Hepatic stellate cell (primary cell): Measurements from ENCODE around the gene TEDC2.
A peak's percentile ranks its signal among the peaks of the same experiment; 100 is the strongest.

Source experiments
- DNase-seq: peaks from one replicate; pipeline ENCODE4 v3.0.0; 2011; ENCODE audit warnings: low spot score

The TEDC2 gene

DNA sequence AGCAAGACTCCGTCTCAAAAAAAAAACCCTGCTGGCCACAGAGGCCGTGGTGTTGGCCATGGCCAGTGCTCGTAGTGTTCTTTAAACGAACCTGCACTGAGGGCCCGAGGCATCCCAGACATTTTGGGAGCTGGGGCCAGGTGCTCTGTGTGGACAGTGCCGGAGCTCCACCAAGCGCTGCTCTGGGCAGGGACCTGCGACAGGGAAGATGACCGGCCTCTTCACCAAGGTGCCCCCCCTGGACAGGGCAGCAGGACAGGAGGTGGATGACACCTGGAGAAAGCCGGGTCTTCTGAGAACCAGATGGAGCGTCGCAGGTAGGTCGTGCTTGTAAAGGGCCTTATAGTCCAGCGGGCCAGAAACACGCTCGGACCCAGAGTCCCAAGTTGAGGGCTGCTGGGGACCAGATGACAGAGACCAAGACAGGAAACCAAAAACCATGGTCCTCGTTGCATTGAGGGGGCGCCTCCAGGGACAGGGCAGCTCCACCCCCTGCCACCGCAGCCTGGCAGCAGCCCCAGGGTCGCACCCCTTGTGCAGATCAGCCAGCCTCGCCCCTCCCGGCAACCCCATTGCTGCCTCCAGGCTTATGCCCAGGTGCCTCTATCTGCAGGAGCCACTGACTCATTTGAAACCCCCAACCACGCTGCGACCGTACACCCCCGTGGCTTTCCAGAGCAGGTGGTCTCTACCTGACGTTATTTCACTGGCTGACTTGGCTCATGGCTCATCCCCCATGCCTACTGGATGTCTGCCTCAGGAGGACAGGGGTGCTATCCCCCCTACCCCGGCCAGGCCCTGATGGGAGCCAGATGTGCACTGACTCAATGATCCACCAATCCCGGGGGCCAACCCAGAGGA lies 7.0 kb downstream of the TEDC2 start:
- DNase-seq: no peak

DNA sequence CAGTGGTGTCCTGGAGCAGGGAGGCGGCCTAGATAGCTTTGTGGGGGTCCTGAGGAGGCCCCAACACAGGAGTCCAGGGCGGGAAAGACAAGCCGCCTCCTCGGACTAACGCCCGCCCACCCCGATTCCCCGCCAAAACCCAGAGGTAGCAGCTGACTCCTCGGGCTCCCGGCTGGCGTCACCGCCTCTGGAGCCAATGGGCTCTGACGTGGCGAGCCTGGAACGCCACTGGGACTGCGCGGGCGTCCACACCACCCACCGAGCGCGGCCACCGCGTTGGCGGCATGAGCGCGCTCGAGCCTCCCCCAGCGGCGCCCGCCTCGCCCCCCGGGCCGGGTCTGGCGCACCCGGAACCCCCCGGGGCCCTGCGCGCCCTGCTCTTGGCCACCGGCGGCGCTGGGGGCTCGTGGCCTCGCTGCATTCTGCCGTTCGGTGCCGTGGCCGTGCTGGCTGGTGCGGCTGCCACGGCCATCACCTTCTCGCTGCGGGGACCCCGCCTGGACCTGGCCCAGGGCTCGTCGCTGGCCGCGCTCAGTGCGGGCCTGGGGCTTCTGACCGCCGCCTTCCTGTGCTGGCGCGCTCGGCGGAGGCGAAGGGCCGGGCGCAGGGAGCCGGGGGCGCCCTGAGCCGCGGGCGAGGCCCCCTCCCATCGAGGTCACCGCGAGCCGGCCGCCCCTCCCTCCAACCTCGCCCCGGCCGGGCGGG lies 7.8 kb downstream of the TEDC2 start:
- DNase-seq: peak; percentile 93

DNA sequence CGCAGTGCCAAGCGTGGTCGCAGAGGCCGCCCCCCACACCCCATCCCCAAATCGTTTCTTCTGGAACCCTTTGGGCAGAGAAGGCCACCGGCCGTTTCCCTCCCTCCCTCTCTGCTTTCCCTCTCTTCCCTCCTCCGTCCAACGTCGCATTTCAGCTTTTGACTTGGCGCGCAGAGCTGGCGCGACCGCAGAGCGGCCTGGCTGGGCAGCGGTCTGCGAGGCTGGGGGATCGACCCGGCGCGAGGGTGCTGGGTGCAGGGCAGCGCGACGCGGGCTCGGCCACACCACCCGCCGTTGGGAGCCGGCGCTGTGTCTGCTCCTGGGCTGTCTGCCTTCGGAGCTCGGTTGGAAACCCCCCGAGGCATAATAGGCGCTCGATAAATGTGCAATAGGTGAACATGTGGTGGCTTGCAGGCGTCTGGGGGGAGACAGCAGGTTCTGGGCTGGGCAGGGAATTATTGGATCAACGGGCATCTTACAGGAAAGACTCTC lies 8.4 kb downstream of the TEDC2 start:
- DNase-seq: peak; percentile 53

DNA sequence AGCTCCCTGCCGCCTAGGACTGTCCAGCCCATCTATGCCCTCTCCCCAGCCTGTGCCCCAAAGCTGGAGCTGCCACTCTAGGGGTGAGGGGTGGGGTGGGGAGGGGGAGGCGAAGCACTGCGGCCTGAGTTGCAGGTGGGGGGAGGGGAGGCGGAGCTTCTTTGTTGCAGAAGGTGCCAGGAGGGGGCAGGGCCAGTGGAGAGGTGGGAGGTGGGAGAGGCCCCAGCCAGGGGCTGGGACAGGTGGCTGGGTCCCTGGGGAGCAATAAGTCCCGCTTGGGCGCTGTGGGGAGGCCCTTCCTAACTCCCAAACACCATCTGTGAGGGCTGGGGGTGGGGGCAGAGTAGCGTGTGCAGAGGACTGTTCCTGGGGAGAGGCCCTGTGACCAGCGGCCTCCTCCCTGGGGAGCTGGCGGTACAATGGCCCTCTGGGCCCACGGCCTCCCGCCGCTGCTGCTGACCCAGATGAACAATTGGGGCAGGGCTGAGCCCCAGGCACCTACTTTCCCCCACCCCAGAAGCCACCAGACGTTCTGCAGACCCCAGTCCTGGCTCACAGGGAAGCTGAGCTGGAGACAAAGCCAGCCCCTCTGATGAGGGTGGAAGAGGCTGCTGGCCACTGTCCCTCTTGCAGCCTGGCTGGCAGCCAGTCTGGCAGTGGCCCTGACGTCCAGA lies 9.0 kb downstream of the TEDC2 start:
- peak; percentile 55 for DNase-seq

DNA sequence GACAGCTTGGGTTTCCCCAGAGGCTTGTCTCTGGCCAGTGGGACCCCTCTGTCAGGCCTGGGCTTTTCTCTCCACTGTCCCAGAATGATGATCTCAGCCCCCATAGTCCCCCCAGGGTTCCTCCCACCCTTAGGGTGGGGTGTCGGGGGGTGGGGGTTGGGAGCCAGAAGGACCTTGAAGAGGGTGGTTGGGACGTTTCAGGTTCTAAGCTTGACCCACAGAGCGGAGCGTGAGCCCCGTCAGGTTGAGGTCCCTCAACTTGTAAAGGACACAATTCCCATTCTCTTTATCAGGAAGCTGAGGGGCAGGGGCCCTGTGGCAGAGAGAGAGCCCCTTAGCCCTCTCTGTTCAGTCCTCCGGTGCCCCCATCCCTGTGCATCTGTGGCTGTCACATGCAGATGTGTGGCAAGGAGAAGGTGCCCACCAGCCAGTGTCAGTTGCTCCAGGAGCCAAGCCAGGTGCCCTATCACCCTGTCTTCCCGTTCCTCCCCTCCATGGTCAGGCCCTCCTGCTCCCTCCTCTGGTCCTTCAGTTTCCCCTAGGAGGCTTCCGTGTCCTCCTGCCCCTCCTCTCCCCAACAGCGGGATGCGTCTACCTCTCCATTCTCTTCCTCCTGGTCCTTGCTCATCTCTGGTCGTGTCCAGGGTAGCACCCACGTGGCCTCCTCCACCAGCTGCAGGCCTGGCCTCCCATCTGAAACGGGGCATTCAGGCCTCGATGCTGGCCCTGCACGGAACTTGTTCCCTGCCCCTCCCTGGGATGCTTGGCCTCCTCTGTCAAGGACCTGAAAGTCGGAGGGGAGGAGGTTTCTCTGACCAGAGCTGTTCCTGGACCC lies 9.7 kb downstream of the TEDC2 start:
- no peak for DNase-seq

DNA sequence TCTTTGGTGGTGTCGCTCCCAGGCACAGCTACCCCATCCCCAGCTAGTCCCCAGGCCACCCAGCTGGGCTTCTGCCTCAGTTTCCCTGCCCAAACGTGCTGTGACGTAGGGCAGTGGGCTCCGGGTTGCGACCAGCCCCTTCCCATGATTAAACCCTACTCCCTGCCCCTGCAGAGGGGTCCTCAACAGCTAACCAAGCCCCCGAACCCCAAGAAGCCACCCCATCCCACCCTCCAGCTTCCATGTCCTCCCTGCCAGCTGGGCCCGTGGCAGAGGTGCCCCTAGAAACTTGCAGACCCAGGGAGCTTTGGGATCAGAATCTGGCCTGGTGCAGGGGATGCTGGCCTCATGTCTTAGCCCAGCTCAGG lies 10.3 kb downstream of the TEDC2 start:
- no peak for DNase-seq

DNA sequence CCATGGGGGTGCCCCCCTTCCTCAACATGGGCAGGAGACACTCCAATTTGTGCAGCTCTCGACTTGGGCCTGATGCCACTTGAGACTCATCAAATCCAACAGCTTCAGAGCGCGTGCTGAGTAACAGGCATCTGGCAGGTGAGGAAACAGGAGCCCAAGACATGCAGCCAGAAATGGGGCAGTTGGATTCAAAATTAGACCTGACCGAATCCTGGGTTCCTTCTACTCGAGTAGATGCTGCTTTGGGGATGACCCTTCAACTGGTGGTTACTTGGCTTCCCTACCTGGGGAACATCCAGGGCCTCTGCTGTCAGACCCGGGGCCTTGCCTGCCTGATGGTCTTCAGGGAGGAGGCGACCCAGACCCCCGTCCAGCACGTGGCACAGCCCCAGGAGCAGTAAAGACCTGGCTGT lies 10.7 kb downstream of the TEDC2 start:
- DNase-seq: no peak

DNA sequence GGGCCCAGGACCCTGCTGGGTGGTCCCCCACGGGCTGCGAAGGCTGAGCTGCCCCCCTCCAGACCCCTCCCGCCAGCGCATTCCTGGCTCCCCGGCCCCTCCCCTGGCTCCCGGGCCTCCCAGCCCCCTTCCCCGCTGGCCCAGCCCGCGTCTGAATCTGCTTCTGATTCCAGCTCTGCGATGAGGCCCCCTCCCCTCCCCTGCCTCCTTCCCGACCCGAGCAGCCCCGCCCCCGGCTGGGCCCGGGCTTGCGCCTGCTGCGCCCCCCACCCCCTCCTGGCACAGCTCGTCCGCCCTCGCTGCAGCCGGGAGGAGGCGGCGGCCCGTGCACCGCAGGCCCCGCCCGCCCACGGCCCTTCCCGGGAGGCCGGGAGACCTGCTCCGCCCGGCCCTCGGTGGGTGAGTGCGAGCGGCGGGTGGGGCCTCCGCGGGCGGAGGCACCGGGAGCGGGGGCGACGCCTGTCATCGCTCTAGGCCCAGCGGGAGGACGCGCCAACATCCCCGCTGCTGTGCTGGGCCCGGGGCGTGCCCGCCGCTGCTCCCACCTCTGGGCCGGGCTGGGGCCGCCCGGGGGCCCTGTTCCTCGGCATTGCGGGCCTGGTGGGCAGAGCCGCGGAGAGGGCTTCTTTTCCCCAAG lies 11.2 kb downstream of the TEDC2 start, which contains the start of gene NTN3:
TSS of gene NTN3 (plus strand) at position 282 of the 637 bp plus-strand sequence. CDS start 405 bp downstream, outside the sequence.
- DNase-seq: peak; percentile 52

DNA sequence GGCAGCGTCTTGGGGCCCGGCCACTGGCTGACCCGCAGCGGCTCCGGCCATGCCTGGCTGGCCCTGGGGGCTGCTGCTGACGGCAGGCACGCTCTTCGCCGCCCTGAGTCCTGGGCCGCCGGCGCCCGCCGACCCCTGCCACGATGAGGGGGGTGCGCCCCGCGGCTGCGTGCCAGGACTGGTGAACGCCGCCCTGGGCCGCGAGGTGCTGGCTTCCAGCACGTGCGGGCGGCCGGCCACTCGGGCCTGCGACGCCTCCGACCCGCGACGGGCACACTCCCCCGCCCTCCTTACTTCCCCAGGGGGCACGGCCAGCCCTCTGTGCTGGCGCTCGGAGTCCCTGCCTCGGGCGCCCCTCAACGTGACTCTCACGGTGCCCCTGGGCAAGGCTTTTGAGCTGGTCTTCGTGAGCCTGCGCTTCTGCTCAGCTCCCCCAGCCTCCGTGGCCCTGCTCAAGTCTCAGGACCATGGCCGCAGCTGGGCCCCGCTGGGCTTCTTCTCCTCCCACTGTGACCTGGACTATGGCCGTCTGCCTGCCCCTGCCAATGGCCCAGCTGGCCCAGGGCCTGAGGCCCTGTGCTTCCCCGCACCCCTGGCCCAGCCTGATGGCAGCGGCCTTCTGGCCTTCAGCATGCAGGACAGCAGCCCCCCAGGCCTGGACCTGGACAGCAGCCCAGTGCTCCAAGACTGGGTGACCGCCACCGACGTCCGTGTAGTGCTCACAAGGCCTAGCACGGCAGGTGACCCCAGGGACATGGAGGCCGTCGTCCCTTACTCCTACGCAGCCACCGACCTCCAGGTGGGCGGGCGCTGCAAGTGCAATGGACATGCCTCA lies 12.0 kb downstream of the TEDC2 start:
- no peak for DNase-seq

DNA sequence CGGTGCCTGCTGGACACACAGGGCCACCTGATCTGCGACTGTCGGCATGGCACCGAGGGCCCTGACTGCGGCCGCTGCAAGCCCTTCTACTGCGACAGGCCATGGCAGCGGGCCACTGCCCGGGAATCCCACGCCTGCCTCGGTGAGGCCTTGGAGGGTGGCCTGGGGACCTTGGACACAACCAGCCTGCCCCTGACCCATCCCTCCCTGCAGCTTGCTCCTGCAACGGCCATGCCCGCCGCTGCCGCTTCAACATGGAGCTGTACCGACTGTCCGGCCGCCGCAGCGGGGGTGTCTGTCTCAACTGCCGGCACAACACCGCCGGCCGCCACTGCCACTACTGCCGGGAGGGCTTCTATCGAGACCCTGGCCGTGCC lies 12.6 kb downstream of the TEDC2 start:
- no peak for DNase-seq

DNA sequence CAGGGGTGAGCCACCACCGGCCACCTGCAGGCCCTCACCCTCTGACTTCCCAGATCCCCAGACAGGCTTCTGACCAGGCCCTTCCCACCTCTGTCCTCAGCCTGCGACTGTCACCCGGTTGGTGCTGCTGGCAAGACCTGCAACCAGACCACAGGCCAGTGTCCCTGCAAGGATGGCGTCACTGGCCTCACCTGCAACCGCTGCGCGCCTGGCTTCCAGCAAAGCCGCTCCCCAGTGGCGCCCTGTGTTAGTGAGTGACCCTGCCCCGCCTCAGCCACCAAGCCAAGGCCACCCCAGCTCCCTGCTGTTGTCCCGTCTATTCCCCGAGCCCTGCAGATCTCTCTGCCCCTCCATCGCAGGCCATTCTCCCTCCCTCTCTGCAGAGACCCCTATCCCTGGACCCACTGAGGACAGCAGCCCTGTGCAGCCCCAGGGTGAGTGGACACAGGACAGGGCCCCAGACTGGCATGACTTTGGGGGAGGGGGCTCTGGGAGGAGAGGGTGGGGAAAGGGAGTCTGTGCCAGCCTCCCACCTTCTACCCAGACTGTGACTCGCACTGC lies 13.1 kb downstream of the TEDC2 start:
- no peak for DNase-seq

DNA sequence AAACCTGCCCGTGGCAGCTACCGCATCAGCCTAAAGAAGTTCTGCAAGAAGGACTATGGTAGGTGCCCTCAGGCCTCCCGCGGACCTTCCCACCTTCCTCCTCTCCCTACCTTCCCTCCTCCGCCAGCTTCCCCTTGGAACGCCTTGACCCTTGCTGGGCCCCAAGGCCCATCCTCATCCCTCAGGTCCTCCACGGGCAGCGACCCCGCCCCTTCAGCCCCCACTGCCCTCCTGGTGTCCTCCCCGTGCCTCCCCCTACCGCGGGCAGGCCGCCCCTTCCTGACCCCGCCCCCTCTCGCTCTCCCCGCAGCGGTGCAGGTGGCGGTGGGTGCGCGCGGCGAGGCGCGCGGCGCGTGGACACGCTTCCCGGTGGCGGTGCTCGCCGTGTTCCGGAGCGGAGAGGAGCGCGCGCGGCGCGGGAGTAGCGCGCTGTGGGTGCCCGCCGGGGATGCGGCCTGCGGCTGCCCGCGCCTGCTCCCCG lies 13.6 kb downstream of the TEDC2 start:
- no peak for DNase-seq

DNA sequence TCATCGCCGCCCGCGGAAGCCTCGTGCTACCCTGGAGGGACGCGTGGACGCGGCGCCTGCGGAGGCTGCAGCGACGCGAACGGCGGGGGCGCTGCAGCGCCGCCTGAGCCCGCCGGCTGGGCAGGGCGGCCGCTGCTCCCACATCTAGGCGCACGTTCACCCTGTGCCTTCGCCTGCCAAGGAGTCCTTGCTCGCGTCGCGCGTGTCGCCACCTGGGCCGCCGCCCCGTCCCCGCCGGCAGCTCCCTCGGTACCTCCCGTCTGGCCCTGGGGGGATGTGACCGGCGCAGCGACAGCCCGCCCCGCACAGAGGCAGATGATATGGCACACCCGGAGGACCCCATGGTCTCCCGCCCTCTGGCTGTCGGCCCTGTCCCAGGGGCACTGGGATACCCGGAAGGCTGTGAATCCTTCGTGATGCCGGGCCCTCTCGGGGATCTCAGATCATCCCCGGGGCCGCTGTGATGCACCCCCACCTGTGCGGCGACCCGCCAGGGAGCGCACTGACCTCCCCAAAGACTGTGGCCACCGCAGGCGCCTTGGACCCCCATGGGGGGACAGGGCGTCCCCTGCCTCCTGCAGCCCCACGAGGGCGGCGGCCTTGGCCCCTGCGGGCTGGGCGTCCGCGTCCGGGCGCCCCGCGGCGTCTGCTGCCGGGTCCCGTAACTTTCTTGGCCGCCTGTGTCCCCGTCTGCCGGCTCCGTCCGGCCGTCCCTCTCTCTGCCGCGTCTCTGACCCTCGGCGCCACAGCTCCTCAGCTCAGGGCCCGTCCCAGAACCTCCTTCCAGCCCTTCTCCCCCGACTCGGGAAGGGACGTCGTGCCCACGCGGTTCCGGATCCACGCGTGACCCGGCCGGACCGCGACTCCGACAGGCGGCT lies 14.3 kb downstream of the TEDC2 start:
- peak; percentile 79 for DNase-seq

DNA sequence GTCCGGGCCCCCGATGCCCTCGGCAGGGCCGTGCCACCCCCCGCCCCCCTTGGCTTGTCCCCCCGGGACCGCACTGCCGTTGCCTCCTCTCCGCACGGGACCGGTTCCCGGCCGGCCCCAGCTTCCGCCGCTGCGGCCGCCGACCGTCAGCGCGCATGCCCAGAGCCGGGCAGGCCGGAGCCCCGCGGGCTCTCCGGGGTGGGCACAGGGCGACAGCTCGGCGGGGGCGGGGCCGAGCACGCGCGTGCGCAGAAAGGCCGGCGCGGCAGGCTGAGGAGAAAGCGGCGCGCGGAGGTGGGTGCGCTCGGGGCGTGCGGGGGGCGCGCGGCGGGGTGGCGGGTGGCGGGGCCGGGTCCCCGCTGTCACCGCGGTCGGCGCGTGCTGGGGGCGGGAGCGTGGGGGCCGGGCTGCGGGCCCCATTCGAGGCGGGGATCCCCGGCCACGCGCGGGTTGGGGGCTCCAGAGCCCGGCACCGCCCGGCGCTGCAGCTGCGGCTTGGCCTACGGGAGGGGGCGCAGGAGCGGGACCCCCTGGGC lies 15.0 kb downstream of the TEDC2 start, which contains the start of gene TBC1D24:
TSS of gene TBC1D24 (plus strand) at position 251 of the 536 bp plus-strand sequence. CDS start 21,022 bp downstream, outside the sequence.
- DNase-seq: peak; percentile 100

DNA sequence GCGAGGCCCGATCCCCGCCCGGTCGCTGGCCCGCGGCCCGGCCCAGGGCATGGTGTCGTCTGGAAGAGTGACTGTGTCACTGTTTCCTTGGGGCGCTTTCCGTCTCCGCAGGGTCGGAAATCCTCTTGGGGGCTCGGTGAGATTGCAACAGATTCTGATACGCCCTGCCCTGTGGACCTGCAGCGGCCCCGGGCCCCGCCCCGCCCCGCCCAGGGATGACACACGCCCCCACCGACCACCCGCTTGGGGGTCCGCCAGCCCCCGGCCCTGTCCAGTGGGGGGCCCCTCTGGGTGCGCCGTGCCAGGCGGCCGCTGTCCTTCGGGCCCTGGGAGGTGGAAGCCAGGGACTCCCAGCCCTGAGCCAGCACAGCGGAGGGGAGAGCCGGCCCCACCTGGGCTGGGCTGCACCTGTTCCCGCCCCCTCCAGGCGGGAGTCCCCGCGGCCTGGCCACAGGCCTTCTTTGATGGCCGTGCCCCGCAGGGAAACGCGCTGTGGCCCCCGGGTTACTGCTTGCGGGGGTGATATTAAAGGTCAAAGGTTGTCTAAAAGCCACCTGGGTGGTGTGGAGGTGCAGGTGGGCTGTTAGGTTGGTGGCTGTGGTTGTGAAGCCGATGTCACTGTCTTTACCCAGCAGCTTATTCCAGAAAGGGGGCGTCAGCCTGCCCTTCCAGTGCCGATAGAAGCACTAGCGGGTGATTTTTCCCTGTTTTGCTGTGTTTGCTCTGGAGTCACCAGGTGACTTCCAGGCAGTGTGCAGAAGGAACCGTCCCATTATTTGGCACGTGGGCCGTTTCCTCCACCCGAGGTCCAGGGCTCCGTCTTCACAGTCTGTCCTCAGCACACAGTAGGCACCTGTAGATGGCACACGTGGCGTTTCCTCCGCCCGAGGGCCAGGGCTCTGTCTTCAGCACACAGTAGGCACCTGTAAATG lies 15.8 kb downstream of the TEDC2 start:
- peak; percentile 41 for DNase-seq

DNA sequence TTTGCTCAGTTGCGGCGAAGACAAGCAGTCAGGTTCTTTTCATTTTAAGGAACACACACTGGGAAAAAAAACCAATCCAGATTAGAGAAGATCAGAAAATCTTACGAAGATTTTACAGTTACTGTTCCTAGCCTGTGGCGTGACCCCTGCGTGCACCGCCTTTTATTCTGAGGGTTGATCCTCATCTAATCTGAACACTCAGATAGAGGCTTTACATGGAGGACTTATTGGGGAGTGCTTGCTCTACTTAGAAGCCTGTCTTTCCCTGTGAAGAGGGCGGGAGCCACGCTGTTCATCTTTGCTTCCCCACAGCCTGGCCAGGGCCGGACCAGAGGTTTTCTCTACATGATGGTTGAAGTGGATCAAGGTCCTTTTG lies 16.4 kb downstream of the TEDC2 start:
- no peak for DNase-seq

DNA sequence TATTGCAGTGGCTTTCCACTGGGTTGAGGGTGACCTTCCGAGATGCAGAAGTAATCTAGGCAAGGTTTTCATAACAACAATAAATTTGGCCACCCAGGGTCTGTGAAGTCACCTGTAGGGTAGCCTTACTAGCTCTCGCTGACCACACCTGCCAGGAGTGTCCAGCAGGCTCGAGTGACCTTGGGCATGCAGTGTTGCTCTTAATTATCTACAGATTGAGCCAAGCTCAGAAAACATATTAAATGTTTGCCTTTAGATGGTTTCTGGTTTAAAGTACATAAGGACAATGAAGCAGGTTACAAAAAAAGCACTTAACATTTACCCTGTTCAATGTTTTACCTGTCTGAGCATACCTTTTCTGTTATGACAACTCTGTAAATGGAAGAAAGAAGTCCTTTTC lies 16.8 kb downstream of the TEDC2 start:
- no peak for DNase-seq
